Activated T-cell treated with anti-CD3 and anti-CD28 coated beads for 4 hours (primary cell): ENCODE data around the gene KIF6.
"Not testable (repeated sequence)": the region's sequence is repeated elsewhere in the genome, so short reads cannot be mapped to it uniquely, and the experiment has no call there.

ENCODE experiments used
- DNase-seq: peaks from one replicate; pipeline ENCODE4 v3.0.0-alpha.2; 2020

KIF6 gene

GRCh38 chr6:39302669-39303424 is 422.4 kb downstream of the KIF6 start:
- DNase-seq: peak; percentile 84

- no peak for DNase-seq
These were observed 423.2 kb downstream of the KIF6 start for GRCh38 chr6:39302011-39302410.

- DNase-seq: no peak
These were observed 423.6 kb downstream of the KIF6 start for GRCh38 chr6:39301606-39302005.

DNA sequence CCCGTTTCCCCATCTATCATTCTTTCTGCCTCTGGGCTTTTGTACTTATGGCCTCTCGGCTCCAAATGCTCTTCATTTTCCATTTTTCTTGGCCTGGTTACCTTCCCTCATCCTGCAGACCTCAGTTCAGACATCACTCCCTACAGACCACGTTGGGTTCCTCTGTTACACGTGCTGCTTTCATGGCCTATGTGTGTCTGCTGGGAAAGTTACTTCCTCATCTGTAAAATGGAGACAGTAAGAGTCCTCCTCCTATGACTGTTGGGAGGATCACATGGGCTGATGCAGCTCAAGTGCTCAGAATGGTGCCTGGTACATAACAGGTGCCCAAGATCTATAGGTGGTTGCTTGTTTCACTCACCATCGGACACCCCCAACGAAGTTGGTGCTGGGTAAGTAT is 424.5 kb downstream of the KIF6 start:
- no peak for DNase-seq

DNA sequence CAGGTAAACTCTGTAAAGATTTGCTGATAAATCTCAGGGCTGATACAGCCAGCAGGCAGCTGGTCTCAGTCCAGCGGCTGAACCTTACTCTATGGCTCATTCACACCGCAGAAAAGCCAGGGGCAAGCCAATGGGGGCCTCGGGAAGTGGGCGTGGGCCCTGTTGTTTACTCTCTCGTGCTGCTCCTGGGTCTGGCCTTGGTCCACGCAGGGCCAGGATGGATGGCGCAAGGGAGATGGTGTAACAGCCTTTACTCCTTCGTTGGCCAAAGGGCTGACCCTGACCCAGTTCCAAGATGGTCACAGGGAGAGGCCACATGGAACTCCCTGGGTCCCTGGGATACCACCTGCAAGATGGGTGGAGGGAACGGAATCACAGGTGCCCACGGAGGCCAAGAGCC is 427.1 kb downstream of the KIF6 start:
- no peak for DNase-seq

DNA sequence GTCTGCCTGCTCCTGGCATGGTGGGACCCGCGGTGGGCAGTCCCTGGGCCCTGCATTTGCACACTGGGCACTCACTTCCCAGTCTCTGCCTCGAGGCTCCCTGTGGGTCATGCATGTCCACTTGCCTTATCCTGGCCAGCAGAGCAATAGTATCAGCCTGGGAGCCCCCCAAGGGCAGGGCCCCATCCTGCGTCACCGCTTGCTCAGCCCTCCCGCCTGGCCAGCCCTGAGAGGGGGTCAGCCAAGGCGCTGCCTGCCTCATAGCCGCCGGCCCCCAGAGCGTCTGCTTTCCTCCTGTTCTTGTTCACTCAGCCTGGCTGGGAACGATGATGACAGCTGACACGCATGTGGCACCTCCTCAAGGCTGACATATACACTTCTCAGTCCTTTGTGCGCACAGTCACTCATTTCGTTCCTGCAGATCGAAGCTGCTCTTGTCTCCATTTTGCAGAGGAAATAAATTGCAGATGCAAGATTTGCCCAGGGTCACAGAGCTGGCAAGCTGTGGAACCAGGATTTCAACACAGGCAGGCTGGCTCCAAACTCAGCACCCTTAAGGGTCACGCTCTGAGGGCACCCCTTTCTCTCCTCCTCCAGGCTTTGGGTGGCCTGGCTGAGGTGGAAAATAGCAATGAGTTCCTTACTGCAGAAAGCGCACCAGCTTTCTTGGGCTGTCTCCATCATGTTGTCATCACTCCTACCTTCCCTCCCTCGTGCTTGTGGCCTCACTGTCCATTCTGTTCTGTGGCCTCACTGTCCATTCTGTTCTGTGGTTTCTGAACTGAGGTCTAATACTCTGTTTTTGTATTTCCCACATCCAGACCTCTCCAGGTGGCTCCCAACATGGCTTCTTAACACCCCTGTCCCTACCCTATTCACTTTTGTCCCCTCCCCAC is 428.2 kb downstream of the KIF6 start:
- no peak for DNase-seq

GRCh38 chr6:39295611-39296011 is 429.6 kb downstream of the KIF6 start:
- DNase-seq: no peak

- DNase-seq: no peak
These were observed 430.3 kb downstream of the KIF6 start for GRCh38 chr6:39294899-39295298.

DNA sequence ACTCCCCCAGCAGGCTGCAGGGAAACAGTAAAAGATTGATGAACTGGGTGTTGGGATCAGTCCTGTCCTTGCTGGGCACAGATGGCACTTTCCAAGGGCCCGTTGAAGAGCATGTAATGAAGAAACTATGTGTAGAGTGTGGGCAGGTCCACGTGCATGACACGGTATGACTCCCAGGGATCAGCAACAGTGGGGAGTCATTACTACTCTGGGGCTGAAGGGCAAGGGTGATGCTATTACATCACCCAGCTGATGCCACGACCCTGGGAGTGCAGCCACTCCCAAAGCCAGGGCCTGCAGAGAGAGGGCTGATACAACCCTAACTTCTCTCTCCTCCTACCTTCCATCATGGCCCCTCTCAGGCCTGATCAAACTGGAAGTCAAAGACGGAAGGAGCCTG is 431.1 kb downstream of the KIF6 start:
- no peak for DNase-seq

GRCh38 chr6:39292637-39293036 is 432.6 kb downstream of the KIF6 start:
- DNase-seq: no peak

- DNase-seq: no peak
These were observed 435.7 kb downstream of the KIF6 start for GRCh38 chr6:39289490-39289889.

DNA sequence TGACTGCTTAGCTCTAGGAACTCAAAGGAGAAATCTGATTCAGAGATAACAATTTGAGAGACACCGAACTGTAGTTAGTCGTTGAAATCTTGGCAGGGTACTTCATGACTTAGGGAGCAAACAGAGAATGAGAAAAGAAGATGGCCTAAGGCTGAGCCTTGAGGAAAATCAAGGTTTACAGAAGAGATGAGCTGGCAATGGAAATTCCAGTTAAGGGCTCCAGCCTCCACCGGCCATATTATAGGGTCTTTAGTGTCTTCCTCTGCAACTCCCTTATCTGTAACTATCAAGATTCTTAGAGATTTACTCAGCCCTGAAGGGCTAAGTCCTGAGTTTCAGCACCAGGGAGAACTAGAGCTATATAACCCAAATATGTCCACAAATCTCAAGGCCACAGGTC is 437.6 kb downstream of the KIF6 start:
- DNase-seq: no peak

GRCh38 chr6:39286596-39286995 is 438.6 kb downstream of the KIF6 start:
- not testable (repeated sequence) for DNase-seq

GRCh38 chr6:39282774-39283173 is 442.4 kb downstream of the KIF6 start:
- DNase-seq: no peak

DNA sequence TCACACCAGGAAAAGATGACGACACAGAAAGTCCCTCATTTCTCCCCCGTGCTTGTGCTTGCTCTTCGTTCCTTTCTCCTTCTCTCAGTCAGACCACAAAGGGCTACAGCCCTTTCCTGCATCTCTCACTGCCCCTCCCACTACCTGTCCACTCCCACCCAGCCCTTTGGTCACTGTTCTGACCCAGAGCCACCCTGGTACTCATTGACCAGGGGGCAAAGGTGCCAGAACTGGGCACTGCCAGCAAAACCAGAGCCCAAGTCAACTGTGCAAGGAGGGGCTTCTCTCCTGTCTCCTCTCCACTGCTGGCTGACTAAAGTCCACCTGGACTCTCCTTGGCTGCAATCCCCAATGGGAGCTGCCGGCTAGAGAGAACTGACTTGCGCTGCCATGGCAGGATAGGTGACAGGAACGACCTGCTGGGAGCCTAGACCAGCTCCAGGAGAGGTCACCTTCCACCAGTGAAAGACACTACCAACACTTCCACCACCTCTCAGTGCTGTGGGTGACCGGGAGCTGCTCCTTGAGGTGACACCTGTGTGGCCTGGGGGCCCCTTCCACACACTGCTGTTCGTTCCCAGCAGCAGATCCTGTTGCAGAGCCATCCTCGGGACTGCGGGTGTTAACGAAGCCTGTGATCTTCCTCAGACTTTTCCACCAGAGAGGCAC is 443.8 kb downstream of the KIF6 start:
- no peak for DNase-seq

- DNase-seq: no peak
These were observed 444.9 kb downstream of the KIF6 start for GRCh38 chr6:39280247-39280731.
